GM19099 (cell line): ENCODE results near the gene PPP1R9A.

Experiments
- POLR2A ChIP-seq: IDR thresholded peaks from 3 replicates; pipeline ENCODE4 v1.6.1; 2011; ENCODE audit warnings: low read depth; ENCODE audit not compliant: insufficient read length; ENCODE audit errors: extremely low read depth

The PPP1R9A gene

DNA sequence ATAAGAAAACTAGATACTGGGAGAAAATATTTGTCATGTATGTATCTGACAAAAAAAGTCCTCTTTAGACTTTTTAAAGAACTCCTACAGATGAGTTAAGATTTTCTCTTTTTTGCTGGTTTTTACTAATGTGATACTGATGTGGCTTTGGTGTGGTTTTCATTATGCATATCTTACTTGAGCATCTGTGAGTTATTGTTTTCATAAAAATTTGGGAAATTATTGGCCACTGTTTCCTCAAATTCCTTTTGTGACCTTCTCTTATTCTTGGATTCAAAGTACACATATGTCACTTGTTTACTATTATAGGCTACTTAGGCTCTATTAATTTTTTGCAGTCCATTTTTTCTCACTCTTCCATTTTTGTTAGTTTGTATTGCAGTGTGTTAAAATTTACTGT lies 89.0 kb downstream of the PPP1R9A start:
- no peak for TF ChIP-seq POLR2A

GRCh38 chr7:94997547-94997946 lies 90.2 kb downstream of the PPP1R9A start:
- TF ChIP-seq POLR2A = no peak

GRCh38 chr7:94998266-94999068 lies 91.1 kb downstream of the PPP1R9A start:
- TF ChIP-seq POLR2A = no peak

DNA sequence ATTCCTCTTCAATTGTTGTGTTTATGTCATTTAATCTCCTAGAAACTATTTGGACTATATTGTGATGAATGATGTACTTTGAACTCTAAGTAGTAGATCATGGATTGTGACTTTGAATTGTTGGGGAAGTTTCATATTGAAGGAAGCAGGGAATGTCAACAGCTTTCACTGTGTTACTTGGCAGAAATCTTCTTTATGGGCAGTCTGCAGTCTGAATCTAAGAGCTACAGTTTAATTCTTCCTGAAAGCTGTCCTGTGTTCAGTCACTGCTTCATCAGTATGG lies 91.6 kb downstream of the PPP1R9A start:
- no peak for TF ChIP-seq POLR2A

DNA sequence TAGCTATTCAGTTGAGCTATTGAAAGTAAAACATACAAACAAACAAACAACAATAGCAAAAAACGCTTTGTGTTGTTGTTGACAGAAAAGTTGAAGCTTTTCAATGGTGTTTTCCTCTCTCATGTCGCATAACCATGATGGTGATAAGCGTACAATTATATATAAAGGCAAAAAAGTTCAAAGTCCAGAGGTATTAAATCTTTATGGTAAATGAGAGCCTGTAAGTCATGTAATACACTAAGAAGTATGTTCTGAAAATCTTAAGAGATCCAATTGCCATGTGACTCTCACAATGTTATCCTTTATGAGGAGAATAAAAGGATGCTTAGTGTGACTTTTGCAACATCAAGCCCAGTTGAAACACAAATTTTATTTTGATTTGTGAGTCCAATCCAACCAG lies 93.9 kb downstream of the PPP1R9A start:
- TF ChIP-seq POLR2A = no peak

GRCh38 chr7:95001815-95002561 lies 94.6 kb downstream of the PPP1R9A start:
- TF ChIP-seq POLR2A = no peak

DNA sequence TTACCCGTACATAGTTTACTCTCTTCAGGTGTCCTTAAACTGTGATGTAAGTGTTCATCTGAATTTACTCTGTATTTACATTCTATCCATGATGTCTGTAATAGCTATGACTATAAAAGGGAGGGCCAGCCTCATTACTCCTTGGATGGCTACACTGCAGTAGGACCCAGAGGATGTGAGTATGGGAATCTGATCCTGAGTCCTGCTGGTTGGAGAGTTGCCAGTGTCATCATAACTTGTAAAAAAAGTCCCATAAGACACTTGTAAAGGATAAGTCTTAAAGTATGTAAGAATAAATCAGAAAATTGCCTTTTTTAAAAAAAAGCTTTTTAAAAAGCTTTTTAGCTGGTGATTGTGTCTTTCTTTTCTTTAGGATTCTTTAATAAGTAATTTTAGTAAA lies 95.4 kb downstream of the PPP1R9A start:
- TF ChIP-seq POLR2A = no peak

DNA sequence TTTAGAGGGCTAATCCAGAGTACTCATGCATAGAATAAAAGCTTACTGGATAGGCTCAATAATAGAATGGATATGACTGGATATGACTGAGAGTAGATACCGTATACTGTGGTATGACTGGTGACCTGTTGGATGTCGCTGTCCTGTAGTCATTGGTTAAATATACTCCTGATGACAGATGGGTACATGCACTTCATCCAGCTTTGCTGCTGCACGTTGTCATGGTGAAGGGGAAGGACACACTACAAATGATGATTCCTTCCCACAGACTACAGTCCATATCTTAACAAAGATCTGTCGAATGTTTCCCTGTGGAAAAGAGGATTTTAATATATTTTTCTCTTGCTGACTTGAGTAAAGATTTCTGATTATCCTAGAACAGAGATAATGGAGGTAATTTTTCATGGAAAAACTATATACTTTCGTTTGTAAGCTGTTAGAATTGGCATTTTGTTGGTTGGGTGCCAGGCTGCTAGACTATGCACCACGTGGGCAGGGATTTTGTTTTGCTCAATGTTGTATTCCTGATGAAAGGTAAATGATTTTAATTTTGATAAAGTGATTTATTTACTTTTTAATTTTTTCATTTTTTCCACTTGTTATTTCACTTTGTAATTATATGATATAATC lies 97.3 kb downstream of the PPP1R9A start:
- TF ChIP-seq POLR2A = no peak

DNA sequence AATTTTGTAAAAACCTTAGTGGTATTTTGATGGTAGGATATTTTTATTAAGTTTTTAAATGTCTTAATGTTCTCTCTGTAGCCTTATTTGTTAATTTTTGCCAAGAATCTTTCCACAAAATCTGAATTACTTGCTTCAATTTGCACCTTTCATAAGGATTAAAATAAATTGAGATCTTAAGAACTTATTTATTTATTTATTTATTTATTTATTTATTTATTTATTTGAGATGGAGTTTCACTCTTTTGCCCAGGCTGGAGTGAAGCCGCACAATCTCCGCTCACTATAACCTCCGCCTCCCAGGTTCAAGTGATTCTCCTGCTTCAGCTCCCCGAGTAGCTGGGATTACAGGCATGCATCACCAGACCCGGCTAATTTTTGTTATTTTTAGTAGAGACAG lies 98.6 kb downstream of the PPP1R9A start:
- no peak for TF ChIP-seq POLR2A

DNA sequence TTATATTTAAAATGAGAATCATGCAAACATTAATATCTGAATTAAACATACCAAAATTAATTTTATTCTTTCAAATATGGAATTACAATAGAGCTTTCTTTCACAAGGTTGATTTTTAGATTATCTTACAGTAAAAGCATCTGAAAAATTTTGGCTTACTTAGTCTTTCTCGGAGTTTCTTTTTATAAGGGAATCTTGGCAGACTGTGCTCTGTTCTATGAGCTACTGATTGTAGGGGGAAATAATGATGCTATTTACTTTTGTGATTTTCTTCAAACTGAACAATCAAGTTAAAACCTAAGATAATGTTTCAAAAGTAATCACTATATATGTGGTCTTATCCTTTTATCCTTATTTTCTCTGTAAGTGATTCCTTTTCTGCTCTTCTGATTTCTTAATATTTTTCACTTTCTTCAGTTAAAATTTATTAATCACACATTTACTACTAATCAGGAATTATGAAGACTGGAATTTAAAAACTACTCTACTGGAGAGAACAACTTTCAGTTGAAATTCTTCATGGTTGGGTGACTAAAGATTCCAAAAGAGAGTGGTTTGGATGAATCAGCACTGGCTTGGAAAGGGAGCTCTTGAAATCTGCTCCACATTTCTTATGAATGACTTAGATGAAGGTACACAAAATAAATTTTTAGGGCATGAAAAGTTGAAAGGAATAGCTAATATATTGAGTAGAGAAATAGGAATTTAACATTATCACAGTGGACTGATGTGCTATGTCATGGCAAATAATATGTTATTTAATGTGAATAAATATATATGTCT lies 103.9 kb downstream of the PPP1R9A start:
- TF ChIP-seq POLR2A = no peak

DNA sequence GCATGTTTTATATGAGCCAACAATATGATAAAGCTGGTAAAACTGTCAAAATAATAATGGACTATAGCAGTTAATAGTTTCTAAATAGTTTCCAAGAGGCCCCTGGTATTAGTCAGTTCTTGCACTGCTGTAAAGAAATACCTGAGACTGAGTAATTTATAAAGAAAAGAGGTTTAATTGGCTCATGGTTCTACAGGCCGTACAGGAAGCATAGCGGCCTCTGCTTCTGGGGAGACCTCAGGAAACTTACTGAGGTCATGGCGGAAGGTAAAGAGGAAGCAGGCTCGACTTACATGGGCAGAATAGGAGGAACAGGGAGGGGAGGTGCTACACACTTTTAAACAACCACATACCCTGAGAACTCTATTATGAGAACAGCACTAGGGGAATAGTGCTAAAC lies 104.6 kb downstream of the PPP1R9A start:
- no peak for TF ChIP-seq POLR2A

GRCh38 chr7:95018021-95018420 lies 110.6 kb downstream of the PPP1R9A start:
- no peak for TF ChIP-seq POLR2A

DNA sequence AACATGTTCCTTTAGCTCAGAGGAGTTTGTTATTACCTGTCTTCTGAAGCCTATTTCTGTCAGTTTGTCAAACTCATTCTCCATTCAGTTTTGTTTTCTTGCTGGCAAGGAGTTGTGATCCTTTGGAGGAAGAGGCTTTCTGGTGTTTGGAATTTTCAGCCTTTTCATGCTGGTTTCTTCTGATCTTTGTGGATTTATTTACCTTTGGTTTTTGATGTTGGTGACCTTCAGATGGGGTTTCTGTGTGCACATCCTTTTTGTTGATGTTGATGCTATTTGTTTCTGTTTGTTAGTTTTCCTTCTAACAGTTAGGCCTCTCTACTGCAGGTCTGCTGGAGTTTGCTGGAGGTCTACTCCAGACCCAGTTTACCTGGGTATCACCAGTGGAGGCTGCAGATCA lies 118.6 kb downstream of the PPP1R9A start:
- TF ChIP-seq POLR2A = no peak

GRCh38 chr7:95026421-95027072 lies 119.2 kb downstream of the PPP1R9A start:
- TF ChIP-seq POLR2A = no peak
